Astrocyte (in vitro differentiated cells and primary cell): ENCODE data around the gene TTC7B.

Experiments
- CTCF ChIP-seq: IDR thresholded peaks from 2 replicates; pipeline ENCODE4 v1.5.1; 2011; ENCODE audit warnings: low read depth, mild to moderate bottlenecking, inconsistent platforms, low read length, moderate library complexity; ENCODE audit not compliant: insufficient read depth
- EZH2 ChIP-seq: IDR thresholded peaks from 2 replicates; pipeline ENCODE4 v1.6.1; 2012; ENCODE audit warnings: mild to moderate bottlenecking, low read length, inconsistent platforms; ENCODE audit not compliant: insufficient read depth

GRCh38 chr14:90781344-90781761 is 34.9 kb downstream of the TTC7B start:
- TF ChIP-seq CTCF (no peak), EZH2 (no peak)
